Inflammatory macrophage treated with lipopolysaccharide for 1 hour (primary cell): ENCODE data around the gene TDRD10.
"Not testable (repeated sequence)": the region's sequence is repeated elsewhere in the genome, so short reads cannot be mapped to it uniquely, and the experiment has no call there.

ENCODE experiments used
- DNase-seq, 2 donors: peaks; one replicate each; pipeline ENCODE4 v3.0.0-alpha.2; 2020 to 2022

The TDRD10 gene

GRCh38 chr1:154520333-154520732 is 18.3 kb downstream of the TDRD10 start:
- DNase-seq, result peak; percentile 42 to 56

- no peak for DNase-seq
These were observed 19.7 kb downstream of the TDRD10 start for GRCh38 chr1:154521695-154522094.

GRCh38 chr1:154524881-154525280 is 22.9 kb downstream of the TDRD10 start:
- DNase-seq, result no peak

- no peak for DNase-seq
These were observed 25.2 kb downstream of the TDRD10 start for GRCh38 chr1:154527192-154527591.

- DNase-seq, result no peak
These were observed 27.3 kb downstream of the TDRD10 start for GRCh38 chr1:154529308-154529707.

- DNase-seq, result not testable (repeated sequence)
These were observed 29.9 kb downstream of the TDRD10 start for GRCh38 chr1:154531950-154532349.

- DNase-seq, result no peak
These were observed 32.2 kb downstream of the TDRD10 start for GRCh38 chr1:154533952-154534844.

GRCh38 chr1:154536570-154536969 is 34.6 kb downstream of the TDRD10 start:
- no peak for DNase-seq

- DNase-seq, result no peak
These were observed 37.8 kb downstream of the TDRD10 start for GRCh38 chr1:154539486-154540483.

GRCh38 chr1:154541231-154541630 is 39.2 kb downstream of the TDRD10 start:
- no peak for DNase-seq

GRCh38 chr1:154546264-154547063 is 44.4 kb downstream of the TDRD10 start:
- peak; percentile 37 to 73 for DNase-seq

- DNase-seq, result no peak
These were observed 45.2 kb downstream of the TDRD10 start for GRCh38 chr1:154547105-154547732.

- no peak for DNase-seq
These were observed 46.0 kb downstream of the TDRD10 start for GRCh38 chr1:154548028-154548427.

- DNase-seq, result no peak
These were observed 47.3 kb downstream of the TDRD10 start for GRCh38 chr1:154549202-154549770.

- DNase-seq, result no peak
These were observed 48.1 kb downstream of the TDRD10 start for GRCh38 chr1:154550070-154550469.

- DNase-seq, result no peak
These were observed 48.6 kb downstream of the TDRD10 start for GRCh38 chr1:154550657-154551056.

- DNase-seq, result no peak
These were observed 49.5 kb downstream of the TDRD10 start for GRCh38 chr1:154551474-154551873.

- DNase-seq, result no peak
These were observed 50.0 kb downstream of the TDRD10 start for GRCh38 chr1:154552036-154552435.

GRCh38 chr1:154553056-154554030 is 51.3 kb downstream of the TDRD10 start:
- no peak for DNase-seq

- DNase-seq, result no peak
These were observed 54.4 kb downstream of the TDRD10 start for GRCh38 chr1:154556422-154556821.
